Keratinocyte (primary cell): ENCODE data around the gene DPYD. TPM values are rescaled to one million over a fixed set of nuclear protein-coding genes. Genes with fewer than 3 reads are reported as not detected.

Experiments
- DNase-seq: peaks from one replicate; pipeline ENCODE4 v3.0.0-alpha.2; 2011; ENCODE audit warnings: low read depth, missing footprints, low spot score
- FAIRE-seq: peaks from 2 replicates; lab custom pipeline; 2011; peaks lifted over from hg19 to GRCh38; lab: Jason Lieb, UNC
- H2AFZ ChIP-seq: 2 replicates; pipeline ENCODE4 v1.6.0; 2012; ENCODE audit warnings: low read length, control low read depth, inconsistent platforms; ENCODE audit not compliant: control insufficient read depth
- H3K27ac ChIP-seq: 2 replicates; pipeline ENCODE4 v1.5.1; 2011; ENCODE audit warnings: low read length; ENCODE audit not compliant: control insufficient read depth, insufficient read depth
- H3K27me3 ChIP-seq: 3 replicates; pipeline ENCODE4 v1.6.0; 2011; ENCODE audit warnings: low read length; ENCODE audit not compliant: control insufficient read depth, insufficient read depth; ENCODE audit errors: extremely low read depth
- H3K36me3 ChIP-seq, 2 experiments: 2 replicates in 1 of 2; 3 replicates in 1 of 2; pipeline ENCODE4 v1.5.1; 2011; ENCODE audit warnings: low read length in 2 of 2, mild to moderate bottlenecking in 1 of 2; ENCODE audit not compliant: control insufficient read depth in 2 of 2, insufficient read depth in 2 of 2; ENCODE audit errors: extremely low read depth in 1 of 2
- H3K4me1 ChIP-seq: 3 replicates; pipeline ENCODE4 v1.5.1; 2011; ENCODE audit warnings: low read length; ENCODE audit not compliant: control insufficient read depth, insufficient read depth; ENCODE audit errors: extremely low read depth
- H3K4me2 ChIP-seq: 3 replicates; pipeline ENCODE4 v1.6.0; 2011; ENCODE audit warnings: low read depth, low read length; ENCODE audit not compliant: control insufficient read depth, insufficient read depth; ENCODE audit errors: extremely low read depth
- H3K4me3 ChIP-seq, 3 experiments: fragments of 200-600 bp in 1 of 3; sonication (generic) in 1 of 3; 2 replicates in 2 of 3; 3 replicates in 1 of 3; pipeline ENCODE4 v1.5.1; 2011 to 2016; ENCODE audit warnings: low read length in 3 of 3, mild to moderate bottlenecking in 3 of 3, control low read depth in 2 of 3, inconsistent platforms in 1 of 3, low read depth in 1 of 3, mixed read lengths in 1 of 3, mixed run types in 1 of 3, moderate library complexity in 1 of 3; ENCODE audit not compliant: control insufficient read depth in 2 of 3, insufficient read depth in 2 of 3; ENCODE audit errors: extremely low read depth in 1 of 3
- H3K79me2 ChIP-seq: 2 replicates; pipeline ENCODE4 v1.6.0; 2012; ENCODE audit warnings: low read length; ENCODE audit not compliant: control insufficient read depth, insufficient read depth
- H3K9ac ChIP-seq: 3 replicates; pipeline ENCODE4 v1.6.0; 2011; ENCODE audit warnings: low read length; ENCODE audit not compliant: control insufficient read depth, insufficient read depth; ENCODE audit errors: extremely low read depth
- H3K9me1 ChIP-seq: 3 replicates; pipeline ENCODE4 v1.6.0; 2011; ENCODE audit warnings: low read length; ENCODE audit not compliant: control insufficient read depth, insufficient read depth; ENCODE audit errors: extremely low read depth
- H3K9me3 ChIP-seq: 2 replicates; pipeline ENCODE4 v1.5.1; 2012; ENCODE audit warnings: low read depth, low read length; ENCODE audit not compliant: control insufficient read depth
- H4K20me1 ChIP-seq: 3 replicates; pipeline ENCODE4 v1.6.0; 2011; ENCODE audit warnings: low read length; ENCODE audit not compliant: control insufficient read depth, insufficient read depth; ENCODE audit errors: extremely low read depth
- EZH2 ChIP-seq: IDR thresholded peaks from one replicate; pipeline ENCODE4 v1.6.1; 2012; ENCODE audit warnings: inconsistent platforms, mild to moderate bottlenecking, low read length, moderate library complexity
- dilution Hi-C: fragments of 300-500 bp; cut with MboI; formaldehyde crosslinking; loops from one replicate; pipeline ENCODE4 v1.7.0; 2020; ENCODE audit warnings: low sequenced_read_pairs; ENCODE audit not compliant: extremely low pct_ligation_motif_present
- polyA plus RNA-seq, 5 experiments: library from polyadenylated mRNA; depleted of rRNA in 3 of 5; stranded (reverse) in 3 of 5; stranded (forward) in 1 of 5; unstranded in 1 of 5; fragments of >200 nt; gene quantifications; 1 replicate in 1 of 5; 2 replicates in 3 of 5; 3 replicates in 1 of 5; pipeline versions ENCODE4 v1.2.1 to v1.2.3, GENCODE V29; 2011 to 2012; ENCODE audit warnings: missing spikeins in 2 of 5, low read depth in 1 of 5, low replicate concordance in 1 of 5
- TF ChIP-seq, protein P1 (sequence below), 3 experiments: IDR thresholded peaks in 1 of 3; conservative IDR thresholded peaks in 1 of 3; optimal IDR thresholded peaks in 1 of 3; 2 replicates in 2 of 3; 3 replicates in 1 of 3; pipeline versions ENCODE3 to v1.5.1; 2011; ENCODE audit warnings: low read length in 3 of 3, mild to moderate bottlenecking in 3 of 3, moderate library complexity in 2 of 3, control low read depth in 1 of 3, inconsistent platforms in 1 of 3; ENCODE audit not compliant: insufficient read depth in 2 of 3; ENCODE audit errors: extremely low read depth in 1 of 3

The DPYD gene
- polyA plus RNA-seq, 1 donor (not counting 4 experiments of a cell fraction or from before 2014, with no cell fraction given): 1.9 TPM

DNA sequence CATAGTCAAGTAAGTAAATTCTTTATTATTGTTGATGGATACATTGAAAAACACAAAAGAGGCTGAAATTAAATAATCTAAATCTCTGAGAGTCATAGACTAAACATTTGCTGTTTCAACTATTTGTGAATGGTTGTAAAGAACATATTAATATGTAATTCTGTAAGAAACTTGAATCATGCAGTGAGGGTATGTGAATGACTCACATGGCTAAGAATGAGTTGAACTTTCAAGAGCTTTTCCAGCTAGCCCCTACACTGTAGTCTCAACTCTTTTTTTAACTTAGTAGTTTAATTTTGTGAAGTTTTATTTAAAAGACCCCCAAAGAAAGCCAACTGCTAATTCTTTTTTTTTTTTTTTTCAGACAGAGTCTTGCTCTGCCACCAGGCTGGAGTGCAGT is 588.1 kb downstream of the DPYD start:
- H3K4me1 ChIP-seq: no peaks in the 10 kb centered on the region
- H3K9me3 ChIP-seq: no peaks in the 10 kb centered on the region
- H3K4me2 ChIP-seq: no peak overlapping the region
- no peaks in the 10 kb centered on the region for H3K36me3 ChIP-seq
- TF ChIP-seq, protein P1, sequence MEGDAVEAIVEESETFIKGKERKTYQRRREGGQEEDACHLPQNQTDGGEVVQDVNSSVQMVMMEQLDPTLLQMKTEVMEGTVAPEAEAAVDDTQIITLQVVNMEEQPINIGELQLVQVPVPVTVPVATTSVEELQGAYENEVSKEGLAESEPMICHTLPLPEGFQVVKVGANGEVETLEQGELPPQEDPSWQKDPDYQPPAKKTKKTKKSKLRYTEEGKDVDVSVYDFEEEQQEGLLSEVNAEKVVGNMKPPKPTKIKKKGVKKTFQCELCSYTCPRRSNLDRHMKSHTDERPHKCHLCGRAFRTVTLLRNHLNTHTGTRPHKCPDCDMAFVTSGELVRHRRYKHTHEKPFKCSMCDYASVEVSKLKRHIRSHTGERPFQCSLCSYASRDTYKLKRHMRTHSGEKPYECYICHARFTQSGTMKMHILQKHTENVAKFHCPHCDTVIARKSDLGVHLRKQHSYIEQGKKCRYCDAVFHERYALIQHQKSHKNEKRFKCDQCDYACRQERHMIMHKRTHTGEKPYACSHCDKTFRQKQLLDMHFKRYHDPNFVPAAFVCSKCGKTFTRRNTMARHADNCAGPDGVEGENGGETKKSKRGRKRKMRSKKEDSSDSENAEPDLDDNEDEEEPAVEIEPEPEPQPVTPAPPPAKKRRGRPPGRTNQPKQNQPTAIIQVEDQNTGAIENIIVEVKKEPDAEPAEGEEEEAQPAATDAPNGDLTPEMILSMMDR (optimal IDR thresholded peaks at IDR 0.05 in 1 of 3, IDR thresholded peaks at IDR 0.05 in 1 of 3, conservative IDR thresholded peaks at IDR 0.05 in 1 of 3; ENCODE audit: extremely low read depth in 1 of 3, insufficient read depth in 2 of 3, low read length in 3 of 3): no peak
- TF ChIP-seq EZH2: no peak
- DNase-seq (no peak), FAIRE-seq (no peak)
- H3K27me3 ChIP-seq: no peaks in the 10 kb centered on the region
- no peak overlapping the region for H2AFZ ChIP-seq
- H3K9ac ChIP-seq: no peak overlapping the region
- H3K27ac ChIP-seq: no peak overlapping the region
- no peaks in the 10 kb centered on the region for H3K9me1 ChIP-seq
- dilution Hi-C loops: no loop called here
- H3K79me2 ChIP-seq: no peaks in the 10 kb centered on the region
- H4K20me1 ChIP-seq: no peaks in the 10 kb centered on the region
- H3K4me3 ChIP-seq: no peak overlapping the region

DNA sequence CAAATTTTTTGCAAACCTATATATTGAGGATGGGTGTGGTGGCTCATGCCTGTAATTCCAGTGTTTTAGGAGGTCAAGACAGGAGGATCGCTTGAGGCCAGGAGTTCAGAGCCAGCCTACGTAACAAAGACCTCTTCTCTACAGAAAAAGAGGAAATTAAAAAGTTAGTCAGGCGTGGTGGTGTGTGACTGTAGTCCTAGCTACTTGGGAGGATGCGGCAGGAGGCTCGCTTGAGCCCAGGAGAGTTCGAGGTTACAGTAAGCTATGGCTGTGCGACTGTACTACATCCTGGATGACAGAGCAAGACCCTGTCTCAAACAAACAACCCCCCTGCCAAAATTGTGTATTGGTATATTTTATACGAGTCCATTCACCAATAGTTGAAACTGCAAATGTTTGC is 589.7 kb downstream of the DPYD start:
- Histone ChIP-seq H3K79me2 (no peaks in the 10 kb centered on the region), H3K4me3 (no peak overlapping the region), H2AFZ (no peak overlapping the region), H3K36me3 (no peaks in the 10 kb centered on the region), H4K20me1 (no peaks in the 10 kb centered on the region), H3K9ac (no peak overlapping the region), H3K4me1 (no peaks in the 10 kb centered on the region), H3K9me1 (no peaks in the 10 kb centered on the region), H3K27me3 (no peaks in the 10 kb centered on the region), H3K4me2 (no peak overlapping the region), H3K27ac (no peak overlapping the region), H3K9me3 (no peaks in the 10 kb centered on the region)
- no peak for FAIRE-seq
- dilution Hi-C loops: no loop called here
- no peak for TF ChIP-seq EZH2
- TF ChIP-seq, protein P1 (optimal IDR thresholded peaks at IDR 0.05 in 1 of 3, IDR thresholded peaks at IDR 0.05 in 1 of 3, conservative IDR thresholded peaks at IDR 0.05 in 1 of 3; ENCODE audit: extremely low read depth in 1 of 3, insufficient read depth in 2 of 3, low read length in 3 of 3): no peak
- no peak for DNase-seq
